Measurements from ENCODE around the gene LY9.
A peak's percentile ranks its signal among the peaks of the same experiment; 100 is the strongest.

The LY9 gene

GRCh38 chr1:160801836-160802580 lies 6.0 kb downstream of the LY9 start:
- DNase-seq (ENCODE audit: low read depth in 2 of 3, low spot score in 1 of 3), result no peak

GRCh38 chr1:160806109-160806665 lies 10.2 kb downstream of the LY9 start:
- no peak for DNase-seq (ENCODE audit: low read depth in 2 of 3, low spot score in 1 of 3)

GRCh38 chr1:160806784-160807183 lies 10.8 kb downstream of the LY9 start:
- DNase-seq (ENCODE audit: low read depth in 2 of 3, low spot score in 1 of 3), result no peak

- no peak for DNase-seq (ENCODE audit: low read depth in 2 of 3, low spot score in 1 of 3)
Observed at GRCh38 chr1:160807247-160807646, 11.3 kb downstream of the LY9 start.

- DNase-seq (ENCODE audit: low read depth in 2 of 3, low spot score in 1 of 3), result no peak
Observed at GRCh38 chr1:160807738-160808137, 11.8 kb downstream of the LY9 start.

- no peak for DNase-seq (ENCODE audit: low read depth in 2 of 3, low spot score in 1 of 3)
Observed at GRCh38 chr1:160808289-160808688, 12.3 kb downstream of the LY9 start.

GRCh38 chr1:160810486-160810885 lies 14.5 kb downstream of the LY9 start:
- DNase-seq (ENCODE audit: low read depth in 2 of 3, low spot score in 1 of 3), result no peak

- DNase-seq (ENCODE audit: low read depth in 2 of 3, low spot score in 1 of 3), result no peak
Observed at GRCh38 chr1:160811147-160811546, 15.2 kb downstream of the LY9 start.

GRCh38 chr1:160813215-160813614 lies 17.2 kb downstream of the LY9 start:
- no peak for DNase-seq (ENCODE audit: low read depth in 2 of 3, low spot score in 1 of 3)

GRCh38 chr1:160814316-160814715 lies 18.3 kb downstream of the LY9 start:
- no peak for DNase-seq (ENCODE audit: low read depth in 2 of 3, low spot score in 1 of 3)

- no peak for DNase-seq (ENCODE audit: low read depth in 2 of 3, low spot score in 1 of 3)
Observed at GRCh38 chr1:160814856-160815255, 18.9 kb downstream of the LY9 start.

- DNase-seq (ENCODE audit: low read depth in 2 of 3, low spot score in 1 of 3), result no peak
Observed at GRCh38 chr1:160818207-160818937, 22.4 kb downstream of the LY9 start.

- no peak for DNase-seq (ENCODE audit: low read depth in 2 of 3, low spot score in 1 of 3)
Observed at GRCh38 chr1:160819186-160819585, 23.2 kb downstream of the LY9 start.

GRCh38 chr1:160821627-160822026 lies 25.7 kb downstream of the LY9 start:
- no peak for DNase-seq (ENCODE audit: low read depth in 2 of 3, low spot score in 1 of 3)

- no peak for DNase-seq (ENCODE audit: low read depth in 2 of 3, low spot score in 1 of 3)
Observed at GRCh38 chr1:160823296-160823695, 27.3 kb downstream of the LY9 start.

GRCh38 chr1:160826546-160826945 lies 30.6 kb downstream of the LY9 start:
- DNase-seq (ENCODE audit: low read depth in 2 of 3, low spot score in 1 of 3), result no peak

- no peak for DNase-seq (ENCODE audit: low read depth in 2 of 3, low spot score in 1 of 3)
Observed at GRCh38 chr1:160827418-160827817, 31.4 kb downstream of the LY9 start.

- no peak for DNase-seq (ENCODE audit: low read depth in 2 of 3, low spot score in 1 of 3)
Observed at GRCh38 chr1:160829766-160830165, 33.8 kb downstream of the LY9 start.

- DNase-seq (ENCODE audit: low read depth in 2 of 3, low spot score in 1 of 3), result peak; percentile 39 to 78 (median 73)
Observed at GRCh38 chr1:160830321-160831153, 34.6 kb downstream of the LY9 start.

GRCh38 chr1:160834945-160835565 lies 39.1 kb downstream of the LY9 start:
- peak in 1 of 3 donors; percentile 69 for DNase-seq (ENCODE audit: low read depth in 2 of 3, low spot score in 1 of 3)

GRCh38 chr1:160835751-160836150 lies 39.8 kb downstream of the LY9 start:
- DNase-seq (ENCODE audit: low read depth in 2 of 3, low spot score in 1 of 3), result no peak

Data from stimulated activated CD4-positive, alpha-beta T cell treated with anti-CD3 and anti-CD28 coated beads, Interleukin-12 subunit alpha, Interleukin-12 subunit beta, amount 100 ng/mL, for 48 hours (primary cell).